HG03135 (cell line): ENCODE measurements around the gene RGS16.
"Not testable (repeated sequence)": the region's sequence is repeated elsewhere in the genome, so short reads cannot be mapped to it uniquely, and the experiment has no call there.

Experiments used
- ATAC-seq: cut with Tn5 transposase; IDR thresholded peaks from one replicate; pipeline ENCODE4 v1.9.1; 2021; ENCODE audit warnings: mild to moderate bottlenecking, moderate library complexity; ENCODE audit not compliant: unreplicated experiment

RGS16 gene

DNA sequence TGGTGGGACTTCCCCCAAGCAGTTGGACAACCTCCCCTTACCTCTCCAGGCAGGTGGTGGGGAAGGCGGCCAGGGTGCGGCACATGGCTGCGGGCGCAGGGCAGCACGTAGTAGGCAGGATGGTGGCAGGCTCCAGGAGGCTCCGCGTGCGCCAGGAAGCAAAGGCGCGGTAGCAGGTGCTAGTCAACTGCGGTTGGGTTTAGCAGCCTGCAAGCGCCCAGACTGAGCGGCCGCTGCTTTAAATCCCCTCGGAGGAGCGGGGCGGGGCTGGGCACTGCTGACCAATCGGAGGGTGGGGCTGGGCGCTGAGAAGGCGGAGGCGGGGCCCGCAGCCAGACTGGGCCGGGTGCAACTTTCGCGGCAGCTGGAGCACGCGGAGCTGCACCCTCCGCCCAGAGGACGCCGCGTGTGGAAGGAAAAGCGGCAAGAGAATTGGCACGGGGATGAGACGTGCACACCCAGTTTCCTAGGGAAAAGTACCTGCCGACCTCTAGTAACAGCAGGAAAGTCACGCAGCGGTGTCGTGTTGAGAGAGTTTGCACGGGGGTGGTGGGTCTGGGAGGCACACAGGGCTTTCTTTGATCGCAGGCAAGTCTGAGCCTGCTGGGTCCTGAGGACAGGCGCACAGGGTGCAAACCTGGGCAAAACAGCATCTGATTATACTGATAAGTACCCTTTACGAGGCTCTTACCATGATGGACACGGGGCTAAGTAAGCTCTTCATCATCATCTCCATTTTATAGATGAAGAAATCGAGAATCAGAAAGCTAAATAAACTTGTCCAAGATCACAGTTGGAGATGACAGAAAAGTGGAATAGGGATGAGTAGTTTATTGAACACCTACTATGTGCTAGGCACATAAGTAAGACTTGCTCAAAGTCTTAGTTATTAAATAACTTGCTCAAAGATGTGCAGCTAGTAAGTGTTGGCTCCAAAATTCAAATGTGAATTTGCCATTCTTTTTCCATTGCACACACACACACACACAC, at the start of gene RGS16:
TSS of gene RGS16 (minus strand) at position 215 of the 990 bp plus-strand sequence. CDS start at position 85, 130 bp downstream.
- peak; percentile 89 for ATAC-seq

DNA sequence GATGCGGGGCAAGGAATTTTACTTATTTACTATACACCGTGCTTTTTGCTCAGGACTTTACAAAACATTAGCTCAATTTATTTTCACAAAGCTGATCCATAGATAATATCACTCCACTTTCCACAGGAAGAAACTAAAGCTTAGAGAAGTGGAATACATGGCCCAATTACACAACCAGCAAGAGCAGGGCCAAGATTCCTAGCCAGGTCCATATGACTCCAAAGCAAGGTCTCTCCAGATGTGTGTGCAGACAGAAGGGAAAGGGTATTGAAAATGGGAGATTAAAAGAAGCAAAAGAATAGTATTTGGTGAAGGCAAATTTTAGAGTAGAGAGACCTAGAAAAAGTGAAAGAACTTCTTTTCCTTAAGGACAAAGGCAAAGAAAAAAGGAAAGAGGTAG, 49.8 kb upstream of the RGS16 start:
- no peak for ATAC-seq

GRCh38 chr1:182652933-182653332, 48.7 kb upstream of the RGS16 start:
- no peak for ATAC-seq

DNA sequence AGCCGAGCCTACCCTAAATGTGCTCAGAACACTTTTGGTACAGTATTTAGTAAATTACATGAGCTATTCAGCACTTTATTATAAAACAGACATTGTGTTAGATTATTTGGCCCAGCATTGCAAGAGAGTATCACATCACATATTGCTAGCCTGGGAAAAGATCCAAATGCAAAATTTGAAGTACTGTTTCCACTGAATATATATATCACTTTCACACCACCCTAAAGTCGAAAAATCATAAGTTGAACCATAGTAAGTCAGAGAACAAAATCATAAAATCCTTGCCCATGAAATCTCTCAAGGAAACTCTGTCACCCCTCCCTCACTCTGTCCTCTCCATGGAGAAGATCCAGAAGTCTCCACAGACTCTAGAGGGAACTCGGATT, 47.1 kb upstream of the RGS16 start:
- no peak for ATAC-seq

GRCh38 chr1:182650678-182651338, 46.6 kb upstream of the RGS16 start:
- no peak for ATAC-seq

- ATAC-seq, result no peak
These were observed 44.9 kb upstream of the RGS16 start for GRCh38 chr1:182649041-182649440.

DNA sequence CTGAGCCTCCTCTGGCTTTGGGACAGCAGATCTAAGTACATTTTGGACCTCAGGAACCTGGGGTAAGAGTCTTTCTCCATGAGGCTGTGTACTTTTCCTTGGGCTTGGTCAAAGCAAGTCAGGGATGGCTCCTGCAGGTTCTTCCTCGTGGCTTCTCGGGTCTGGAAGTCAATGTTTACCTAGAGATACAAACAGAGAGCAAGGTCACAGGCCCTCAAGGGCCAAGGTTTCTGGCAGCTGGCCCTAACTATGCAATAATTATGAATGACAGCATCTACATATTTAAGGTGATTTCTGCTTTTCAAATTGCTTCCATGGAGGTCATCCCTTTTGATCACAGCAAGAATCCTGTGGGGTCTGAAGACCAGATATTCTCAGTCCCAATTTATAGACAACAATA, 42.5 kb upstream of the RGS16 start:
- ATAC-seq, result no peak

DNA sequence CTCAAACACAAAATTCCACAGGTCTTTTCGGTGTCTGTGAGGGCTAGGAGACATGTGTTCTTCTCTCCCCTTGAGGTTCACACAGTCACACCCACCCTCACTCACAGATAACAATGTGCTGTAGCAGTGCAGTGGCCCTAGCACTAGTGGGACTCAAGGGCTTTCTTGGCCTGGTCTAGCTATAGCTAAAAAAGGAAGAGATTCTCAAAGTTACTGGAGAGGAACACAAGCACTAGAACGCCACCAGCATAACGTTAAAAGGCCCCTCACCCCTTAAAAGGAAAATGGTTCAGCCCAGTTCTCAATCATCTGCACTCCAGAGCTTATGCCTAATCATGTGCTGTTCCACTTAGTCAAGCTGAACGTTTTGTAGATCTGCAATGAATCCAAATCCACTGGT, 40.7 kb upstream of the RGS16 start:
- ATAC-seq, result no peak

- no peak for ATAC-seq
These were observed 39.5 kb upstream of the RGS16 start for GRCh38 chr1:182643699-182644098.

DNA sequence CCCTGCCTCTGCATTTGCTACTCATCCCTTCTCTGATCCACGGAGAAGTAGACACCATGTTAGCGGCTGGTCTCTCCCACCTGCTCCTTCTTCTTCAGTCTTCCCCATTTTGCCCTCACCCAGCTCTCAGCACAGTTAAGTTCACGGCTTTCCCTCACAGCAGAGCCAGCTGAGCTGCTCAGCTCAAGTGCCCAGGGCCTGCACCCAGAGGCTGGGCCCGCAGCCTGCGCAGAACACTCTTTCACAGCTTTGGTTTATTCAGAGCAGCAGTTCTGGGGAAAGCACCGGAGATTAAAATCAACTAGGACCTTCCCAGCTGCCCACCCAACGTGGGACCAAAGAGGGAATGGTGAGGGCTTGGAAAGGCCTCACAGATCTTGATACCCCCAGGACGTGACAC, 38.3 kb upstream of the RGS16 start:
- no peak for ATAC-seq

DNA sequence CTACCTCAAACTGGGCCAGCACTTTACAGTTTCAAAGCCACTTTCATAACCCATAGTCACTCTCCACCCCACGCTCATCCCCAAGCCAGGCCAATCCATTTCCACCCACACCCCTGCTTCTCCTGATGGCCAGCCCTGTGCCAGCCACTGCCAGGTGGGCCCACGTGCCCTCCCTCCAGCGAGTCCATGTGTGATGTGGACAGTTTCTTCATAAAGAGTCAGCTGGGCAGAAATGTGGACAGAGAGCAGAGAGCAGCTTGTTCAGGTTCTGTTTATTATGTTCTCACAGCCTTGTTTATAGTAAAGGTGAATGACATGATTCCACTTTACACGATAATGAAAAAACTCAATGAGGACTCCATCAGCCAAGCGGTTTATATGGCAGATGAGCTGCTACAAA, 37.4 kb upstream of the RGS16 start:
- ATAC-seq, result no peak

DNA sequence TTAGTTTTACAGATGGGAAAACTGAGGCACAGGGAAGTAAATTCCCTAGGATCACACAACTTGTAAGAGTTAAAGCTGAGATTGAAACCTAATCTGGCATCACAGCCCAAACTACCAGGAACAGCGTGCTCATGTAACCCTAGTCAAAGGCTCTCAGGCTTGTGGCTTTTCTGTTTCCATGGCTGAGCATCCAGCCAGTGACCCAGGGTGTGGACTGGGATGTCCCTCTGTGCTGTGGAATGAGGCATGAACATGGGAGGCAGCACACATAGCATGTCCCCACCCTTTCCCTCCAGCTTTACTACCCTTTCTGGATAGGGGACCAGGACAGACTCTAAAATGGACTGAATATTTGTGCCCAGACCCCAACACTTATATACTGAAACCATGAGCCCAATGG, 35.1 kb upstream of the RGS16 start:
- ATAC-seq, result no peak

DNA sequence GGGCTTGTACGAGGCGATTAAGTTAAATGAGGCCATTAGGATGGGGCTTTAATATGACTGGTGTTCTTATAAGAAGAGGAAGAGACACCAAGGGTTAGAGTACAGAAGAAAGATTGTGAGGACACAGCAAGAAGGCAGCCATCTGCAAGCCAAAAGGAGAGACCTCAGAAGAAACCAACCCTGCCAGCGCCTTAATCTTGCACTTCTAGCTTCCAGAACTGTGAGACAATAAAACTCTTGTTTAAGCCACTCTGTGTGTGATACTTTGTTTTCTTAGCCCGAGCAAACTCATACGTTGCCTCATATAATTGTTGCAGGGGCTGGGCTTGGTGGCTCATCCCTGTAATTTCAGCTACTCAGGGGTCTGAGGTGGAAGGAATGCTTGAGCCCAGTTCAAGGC, 33.6 kb upstream of the RGS16 start:
- ATAC-seq, result no peak

DNA sequence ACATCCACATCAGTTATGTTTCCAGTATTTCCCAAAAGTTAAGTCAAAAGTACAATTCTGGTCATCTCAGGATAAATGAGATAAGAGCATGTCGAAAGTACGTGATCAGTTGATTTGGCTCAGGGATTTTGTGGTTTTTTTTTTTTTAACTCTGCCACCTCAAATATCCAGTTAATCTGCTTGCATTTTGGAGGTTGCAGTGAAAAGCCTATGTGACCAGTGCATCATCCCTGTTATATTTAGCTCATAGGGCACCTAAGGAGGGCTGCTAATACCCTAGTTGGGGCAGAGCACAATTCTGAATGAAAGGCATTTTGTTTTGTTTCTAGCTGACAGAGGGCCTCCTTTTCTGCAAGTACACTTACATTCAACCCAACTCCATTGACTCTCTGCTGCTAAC, 31.7 kb upstream of the RGS16 start:
- ATAC-seq, result no peak

GRCh38 chr1:182634306-182635072, 30.3 kb upstream of the RGS16 start:
- ATAC-seq, result no peak

- no peak for ATAC-seq
These were observed 29.6 kb upstream of the RGS16 start for GRCh38 chr1:182633657-182634281.

DNA sequence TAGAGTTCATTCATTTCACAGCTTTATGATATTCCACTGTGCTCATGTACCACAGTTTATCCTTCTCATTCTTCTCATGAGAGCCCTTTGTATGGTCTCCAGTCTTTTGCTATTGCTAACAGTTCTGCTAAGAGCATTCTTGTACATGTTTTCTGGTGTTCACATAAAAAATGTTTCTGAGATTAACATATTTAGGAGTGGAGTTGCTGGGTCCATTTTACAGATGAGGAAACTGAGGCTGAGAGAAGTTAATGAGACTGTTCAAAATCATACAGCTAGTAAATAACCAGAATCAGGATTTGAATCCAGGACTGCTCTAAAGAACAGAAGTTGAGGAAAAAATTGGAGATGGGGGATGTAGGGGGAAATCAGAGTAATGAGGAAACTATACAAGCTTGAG, 28.8 kb upstream of the RGS16 start:
- no peak for ATAC-seq

- not testable (repeated sequence) for ATAC-seq
These were observed 28.3 kb upstream of the RGS16 start for GRCh38 chr1:182632441-182632857.

DNA sequence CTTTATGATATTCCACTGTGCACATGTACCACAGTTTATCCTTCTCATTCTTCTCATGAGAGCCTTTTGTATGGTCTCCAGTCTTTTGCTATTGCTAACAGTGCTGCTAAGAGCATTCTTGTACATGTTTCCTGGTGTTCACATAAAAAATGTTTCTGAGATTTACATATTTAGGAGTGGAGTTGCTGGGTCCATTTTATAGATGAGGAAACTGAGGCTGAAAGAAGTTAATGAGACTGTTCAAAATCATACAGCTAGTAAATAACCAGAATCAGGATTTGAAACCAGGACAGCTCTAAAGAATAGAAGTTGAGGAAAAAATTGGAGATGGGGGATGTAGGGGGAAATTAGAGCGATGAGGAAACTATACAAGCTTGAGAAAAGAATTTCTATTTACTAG, 27.8 kb upstream of the RGS16 start:
- ATAC-seq, result no peak

DNA sequence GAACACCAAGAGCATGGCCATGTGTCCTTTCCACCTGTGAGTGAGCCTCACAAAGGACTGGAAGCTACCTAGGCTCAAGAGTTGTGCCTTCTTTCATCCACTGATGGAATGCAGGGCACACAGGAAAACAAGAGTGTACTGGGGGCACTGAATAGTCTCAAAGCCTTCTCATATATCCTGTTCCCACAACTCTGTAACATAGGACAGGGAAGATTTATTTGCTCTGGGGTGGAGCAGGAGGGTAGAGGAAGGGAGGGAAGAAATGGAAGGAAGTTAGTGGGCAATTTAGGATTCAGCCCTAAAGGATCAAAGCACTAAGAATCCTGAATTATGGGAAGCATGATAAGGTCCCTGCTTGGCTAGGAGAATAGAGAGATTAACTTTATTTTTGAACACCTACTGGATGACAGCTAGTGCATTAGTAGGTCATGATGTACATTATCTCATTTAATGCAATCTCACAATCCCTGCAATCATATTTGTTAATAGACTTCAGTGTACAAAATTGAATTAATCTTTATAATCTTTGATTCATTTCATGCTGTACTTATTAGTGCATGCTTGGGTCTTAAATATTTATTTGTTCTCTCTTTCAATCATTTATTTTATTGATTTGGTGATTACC, 27.0 kb upstream of the RGS16 start:
- no peak for ATAC-seq
